ENCODE data around the gene SUMO2. TPM values are rescaled to one million over a fixed set of nuclear protein-coding genes. Genes with fewer than 3 reads are reported as not detected.

The SUMO2 gene
- total RNA-seq, 1 experiment from 2014 or later: 650 TPM

DNA sequence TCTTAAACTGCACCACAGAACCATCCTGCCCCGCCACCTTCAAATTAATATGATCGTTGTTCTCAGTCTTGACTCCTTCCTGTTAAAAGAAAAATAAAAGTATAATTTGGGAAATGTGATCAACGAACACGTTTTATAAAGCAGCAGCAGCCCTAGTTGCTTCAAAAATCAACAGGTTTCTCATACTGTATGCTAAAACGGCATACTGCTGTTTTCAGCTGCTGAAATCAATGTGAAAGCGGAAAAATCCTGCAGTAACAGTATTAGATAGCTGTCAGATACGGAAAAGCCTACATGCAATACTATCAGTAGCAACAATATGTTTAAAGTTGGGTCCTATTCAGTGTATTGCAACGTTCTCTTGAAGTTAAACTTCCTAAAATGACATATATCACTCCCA is 1.6 kb downstream of the SUMO2 start:
- POLR2A ChIA-PET: no interaction called here
- TF ChIP-seq, protein P1, sequence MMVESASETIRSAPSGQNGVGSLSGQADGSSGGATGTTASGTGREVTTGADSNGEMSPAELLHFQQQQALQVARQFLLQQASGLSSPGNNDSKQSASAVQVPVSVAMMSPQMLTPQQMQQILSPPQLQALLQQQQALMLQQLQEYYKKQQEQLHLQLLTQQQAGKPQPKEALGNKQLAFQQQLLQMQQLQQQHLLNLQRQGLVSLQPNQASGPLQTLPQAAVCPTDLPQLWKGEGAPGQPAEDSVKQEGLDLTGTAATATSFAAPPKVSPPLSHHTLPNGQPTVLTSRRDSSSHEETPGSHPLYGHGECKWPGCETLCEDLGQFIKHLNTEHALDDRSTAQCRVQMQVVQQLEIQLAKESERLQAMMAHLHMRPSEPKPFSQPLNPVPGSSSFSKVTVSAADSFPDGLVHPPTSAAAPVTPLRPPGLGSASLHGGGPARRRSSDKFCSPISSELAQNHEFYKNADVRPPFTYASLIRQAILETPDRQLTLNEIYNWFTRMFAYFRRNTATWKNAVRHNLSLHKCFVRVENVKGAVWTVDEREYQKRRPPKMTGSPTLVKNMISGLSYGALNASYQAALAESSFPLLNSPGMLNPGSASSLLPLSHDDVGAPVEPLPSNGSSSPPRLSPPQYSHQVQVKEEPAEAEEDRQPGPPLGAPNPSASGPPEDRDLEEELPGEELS (CRISPR knock-in tag; IDR thresholded peaks at IDR 0.05): no peak
- TF ChIP-seq, protein P2, sequence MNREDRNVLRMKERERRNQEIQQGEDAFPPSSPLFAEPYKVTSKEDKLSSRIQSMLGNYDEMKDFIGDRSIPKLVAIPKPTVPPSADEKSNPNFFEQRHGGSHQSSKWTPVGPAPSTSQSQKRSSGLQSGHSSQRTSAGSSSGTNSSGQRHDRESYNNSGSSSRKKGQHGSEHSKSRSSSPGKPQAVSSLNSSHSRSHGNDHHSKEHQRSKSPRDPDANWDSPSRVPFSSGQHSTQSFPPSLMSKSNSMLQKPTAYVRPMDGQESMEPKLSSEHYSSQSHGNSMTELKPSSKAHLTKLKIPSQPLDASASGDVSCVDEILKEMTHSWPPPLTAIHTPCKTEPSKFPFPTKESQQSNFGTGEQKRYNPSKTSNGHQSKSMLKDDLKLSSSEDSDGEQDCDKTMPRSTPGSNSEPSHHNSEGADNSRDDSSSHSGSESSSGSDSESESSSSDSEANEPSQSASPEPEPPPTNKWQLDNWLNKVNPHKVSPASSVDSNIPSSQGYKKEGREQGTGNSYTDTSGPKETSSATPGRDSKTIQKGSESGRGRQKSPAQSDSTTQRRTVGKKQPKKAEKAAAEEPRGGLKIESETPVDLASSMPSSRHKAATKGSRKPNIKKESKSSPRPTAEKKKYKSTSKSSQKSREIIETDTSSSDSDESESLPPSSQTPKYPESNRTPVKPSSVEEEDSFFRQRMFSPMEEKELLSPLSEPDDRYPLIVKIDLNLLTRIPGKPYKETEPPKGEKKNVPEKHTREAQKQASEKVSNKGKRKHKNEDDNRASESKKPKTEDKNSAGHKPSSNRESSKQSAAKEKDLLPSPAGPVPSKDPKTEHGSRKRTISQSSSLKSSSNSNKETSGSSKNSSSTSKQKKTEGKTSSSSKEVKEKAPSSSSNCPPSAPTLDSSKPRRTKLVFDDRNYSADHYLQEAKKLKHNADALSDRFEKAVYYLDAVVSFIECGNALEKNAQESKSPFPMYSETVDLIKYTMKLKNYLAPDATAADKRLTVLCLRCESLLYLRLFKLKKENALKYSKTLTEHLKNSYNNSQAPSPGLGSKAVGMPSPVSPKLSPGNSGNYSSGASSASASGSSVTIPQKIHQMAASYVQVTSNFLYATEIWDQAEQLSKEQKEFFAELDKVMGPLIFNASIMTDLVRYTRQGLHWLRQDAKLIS (CRISPR knock-in tag; IDR thresholded peaks at IDR 0.05; ENCODE audit: borderline replicate concordance): no peak
- TF ChIP-seq, protein P3, sequence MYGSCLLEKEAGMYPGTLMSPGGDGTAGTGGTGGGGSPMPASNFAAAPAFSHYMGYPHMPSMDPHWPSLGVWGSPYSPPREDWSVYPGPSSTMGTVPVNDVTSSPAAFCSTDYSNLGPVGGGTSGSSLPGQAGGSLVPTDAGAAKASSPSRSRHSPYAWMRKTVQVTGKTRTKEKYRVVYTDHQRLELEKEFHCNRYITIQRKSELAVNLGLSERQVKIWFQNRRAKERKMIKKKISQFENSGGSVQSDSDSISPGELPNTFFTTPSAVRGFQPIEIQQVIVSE (CRISPR knock-in tag; IDR thresholded peaks at IDR 0.05; ENCODE audit: borderline replicate concordance): no peak
- no peak for TF ChIP-seq PREB (CRISPR knock-in tag; IDR thresholded peaks at IDR 0.05; ENCODE audit: borderline replicate concordance)
- TF ChIP-seq NR2C2 (CRISPR knock-in tag; IDR thresholded peaks at IDR 0.05): no peak
- TF ChIP-seq HMGA2 (CRISPR knock-in tag; IDR thresholded peaks at IDR 0.05): no peak
- no peak for TF ChIP-seq NFYB (CRISPR knock-in tag; conservative IDR thresholded peaks at IDR 0.05; ENCODE audit: low read depth)
- TF ChIP-seq JAZF1 (CRISPR knock-in tag; IDR thresholded peaks at IDR 0.05): no peak
- TF ChIP-seq SP1 (CRISPR knock-in tag; conservative IDR thresholded peaks at IDR 0.05): no peak
- TF ChIP-seq SMAD3 (CRISPR knock-in tag; IDR thresholded peaks at IDR 0.05; ENCODE audit: borderline replicate concordance): no peak
- TF ChIP-seq OVOL2 (CRISPR knock-in tag; IDR thresholded peaks at IDR 0.05; ENCODE audit: borderline replicate concordance): no peak
- no peak for TF ChIP-seq KAT7 (CRISPR knock-in tag; IDR thresholded peaks at IDR 0.05; ENCODE audit: borderline replicate concordance)
- DNase-seq (ENCODE audit: low spot score): no peak

GRCh38 chr17:75178453-75178852 is 4.3 kb downstream of the SUMO2 start:
- no peak overlapping the region for H3K27ac Mint-ChIP-seq
- ATAC-seq (no peak), DNase-seq (ENCODE audit: low spot score) (no peak)
- no peak for TF ChIP-seq TP53 (CRISPR knock-in tag; IDR thresholded peaks at IDR 0.05)
- no peak for TF ChIP-seq EMX1 (CRISPR knock-in tag; IDR thresholded peaks at IDR 0.05)
- TF ChIP-seq ZNF219 (CRISPR knock-in tag; IDR thresholded peaks at IDR 0.05; ENCODE audit: borderline replicate concordance): no peak
- TF ChIP-seq, protein P4, sequence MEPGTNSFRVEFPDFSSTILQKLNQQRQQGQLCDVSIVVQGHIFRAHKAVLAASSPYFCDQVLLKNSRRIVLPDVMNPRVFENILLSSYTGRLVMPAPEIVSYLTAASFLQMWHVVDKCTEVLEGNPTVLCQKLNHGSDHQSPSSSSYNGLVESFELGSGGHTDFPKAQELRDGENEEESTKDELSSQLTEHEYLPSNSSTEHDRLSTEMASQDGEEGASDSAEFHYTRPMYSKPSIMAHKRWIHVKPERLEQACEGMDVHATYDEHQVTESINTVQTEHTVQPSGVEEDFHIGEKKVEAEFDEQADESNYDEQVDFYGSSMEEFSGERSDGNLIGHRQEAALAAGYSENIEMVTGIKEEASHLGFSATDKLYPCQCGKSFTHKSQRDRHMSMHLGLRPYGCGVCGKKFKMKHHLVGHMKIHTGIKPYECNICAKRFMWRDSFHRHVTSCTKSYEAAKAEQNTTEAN (CRISPR knock-in tag; IDR thresholded peaks at IDR 0.05): no peak
- TF ChIP-seq ELF4 (CRISPR knock-in tag; IDR thresholded peaks at IDR 0.05; ENCODE audit: low read depth): no peak
- no peak for TF ChIP-seq ZNF512 (CRISPR knock-in tag; IDR thresholded peaks at IDR 0.05; ENCODE audit: borderline replicate concordance)
- CTCF ChIA-PET: no interaction called here
- POLR2A ChIA-PET: interaction anchor here (0.7 kb wide), 1 partner anchor 62 kb away, joined by 3 read pairs; no protein-coding TSS in a partner anchor
- H3K27me3 Mint-ChIP-seq (ENCODE audit: low read depth): no peaks in the 10 kb centered on the region
- H3K36me3 Mint-ChIP-seq: peaks cover 61% of the 10 kb centered on the region
- H3K4me3 Mint-ChIP-seq: no peak overlapping the region
- peaks cover 18% of the 10 kb centered on the region for H3K4me1 Mint-ChIP-seq
- no peaks in the 10 kb centered on the region for H3K9me3 Mint-ChIP-seq

More for the DNA sequence above, 1.6 kb downstream of the SUMO2 start:
- no peaks in the 10 kb centered on the region for H3K9me3 Mint-ChIP-seq
- peak overlapping the region; percentile 92 for H3K4me3 Mint-ChIP-seq
- H3K36me3 Mint-ChIP-seq: peaks cover 36% of the 10 kb centered on the region
- no peak for ATAC-seq
- H3K27ac Mint-ChIP-seq: peak overlapping the region; percentile 54
- CTCF ChIA-PET: interaction anchor here (1.1 to 1.6 kb wide), 3 partner anchors 9 to 59 kb away, joined by 3 to 5 read pairs (median 3); no protein-coding TSS in a partner anchor
- H3K27me3 Mint-ChIP-seq (ENCODE audit: low read depth): no peaks in the 10 kb centered on the region
- peaks cover 26% of the 10 kb centered on the region for H3K4me1 Mint-ChIP-seq
